T-helper 2 cell (primary cell): ENCODE measurements around the gene CPED1.

Experiments
- DNase-seq, 5 experiments: peaks; one replicate each; pipeline versions ENCODE4 v3.0.0 to v3.0.0-alpha.2; 2012 to 2022
- total RNA-seq, 2 donors: gene quantifications; one replicate each; lab custom pipeline; 2026; lab: John Stamatoyannopoulos, UW

The CPED1 gene
- total RNA-seq = 0.27 to 0.31 reads per million in 2 donors

DNA sequence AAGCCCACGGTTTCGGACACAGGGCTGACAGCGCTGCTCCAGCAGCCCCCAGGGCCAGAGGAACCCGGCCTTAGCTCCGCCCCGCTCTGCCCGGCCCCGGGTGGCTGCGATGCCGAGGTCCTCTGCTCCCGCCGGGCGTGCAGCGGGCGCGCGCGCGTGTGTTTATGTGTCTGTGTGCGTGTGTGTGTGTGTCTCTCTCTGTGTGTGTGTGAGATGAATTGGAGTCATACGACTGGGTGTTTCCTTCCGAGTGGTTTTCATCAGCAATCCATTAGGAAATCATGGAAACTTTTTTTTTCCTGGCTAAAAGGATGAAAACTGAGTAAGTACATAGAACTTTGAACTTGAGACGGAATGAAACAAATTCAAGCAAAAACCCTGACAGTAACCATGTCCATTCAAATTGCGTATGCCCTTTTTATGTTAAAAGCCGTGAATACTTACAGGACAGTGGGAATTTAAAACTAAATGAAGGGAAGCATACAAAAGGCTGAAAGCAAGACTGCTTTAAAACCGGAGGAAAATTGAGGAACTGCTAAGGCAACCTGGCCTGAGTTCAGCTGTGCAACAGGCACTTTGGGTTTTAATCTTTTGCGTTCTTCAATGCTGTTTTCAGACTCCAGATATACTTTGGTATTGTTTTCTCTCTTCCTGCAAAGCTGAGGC is at the start of gene CPED1:
Gene CPED1 (plus strand): TSS at position 121 of the 666 bp plus-strand sequence. CDS start 911 bp downstream, outside the sequence.
- peak in 2 of 5 experiments; percentile 5 to 53 for DNase-seq

DNA sequence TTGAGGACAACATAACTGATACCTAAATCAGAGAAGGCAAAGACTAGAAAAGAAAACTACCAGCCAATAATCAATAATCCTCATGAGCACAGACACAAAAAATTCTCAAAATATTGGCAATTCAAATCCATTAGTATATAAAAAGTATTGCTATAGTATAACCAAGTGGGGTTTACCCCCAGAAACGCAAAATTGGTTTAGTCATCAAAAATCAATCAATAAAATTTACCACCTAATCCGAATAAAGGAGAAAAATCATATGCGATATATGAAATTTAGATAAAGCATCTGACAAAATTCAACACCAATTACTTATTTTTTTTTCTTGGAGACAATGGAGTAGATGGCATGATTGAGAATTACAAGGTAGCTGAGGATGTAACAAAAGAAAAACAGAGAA is 49.2 kb upstream of the CPED1 start:
- no peak for DNase-seq

DNA sequence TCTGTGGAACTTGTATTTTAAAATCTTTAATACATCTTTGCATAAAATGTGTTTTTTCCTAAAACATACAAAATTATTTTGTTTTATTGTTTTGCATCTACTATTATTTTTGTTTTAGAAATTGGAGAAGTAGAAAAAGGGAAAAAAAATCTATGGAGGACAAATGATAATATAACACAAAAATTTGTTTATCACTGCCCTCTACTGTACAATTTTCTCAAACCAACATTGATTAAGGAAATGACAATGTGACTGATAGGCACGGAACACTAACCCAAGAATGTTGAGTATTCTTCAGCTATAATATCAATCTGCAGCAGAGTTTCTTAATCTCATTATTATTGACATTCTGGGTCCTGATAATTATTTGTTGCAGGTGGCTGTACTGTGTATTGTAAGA is 47.4 kb upstream of the CPED1 start:
- no peak for DNase-seq

DNA sequence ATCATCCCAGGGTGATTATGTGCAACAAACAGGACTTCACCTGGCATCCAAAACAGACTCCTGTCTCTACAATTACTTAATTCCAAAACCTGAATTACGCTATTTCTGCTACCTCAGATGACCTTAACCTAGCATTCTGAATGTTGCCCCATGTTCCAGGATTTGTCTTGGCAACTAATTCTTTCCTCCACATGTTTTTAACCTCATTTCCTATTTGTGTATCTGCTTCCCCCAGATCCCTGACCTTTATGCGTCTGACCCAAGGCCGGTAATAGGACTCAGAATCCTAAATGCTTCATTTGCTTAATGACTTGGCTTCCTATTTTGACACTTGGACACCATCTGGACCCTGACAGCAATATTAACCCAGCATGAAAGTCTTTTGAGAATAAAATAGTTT is 46.7 kb upstream of the CPED1 start:
- no peak for DNase-seq

DNA sequence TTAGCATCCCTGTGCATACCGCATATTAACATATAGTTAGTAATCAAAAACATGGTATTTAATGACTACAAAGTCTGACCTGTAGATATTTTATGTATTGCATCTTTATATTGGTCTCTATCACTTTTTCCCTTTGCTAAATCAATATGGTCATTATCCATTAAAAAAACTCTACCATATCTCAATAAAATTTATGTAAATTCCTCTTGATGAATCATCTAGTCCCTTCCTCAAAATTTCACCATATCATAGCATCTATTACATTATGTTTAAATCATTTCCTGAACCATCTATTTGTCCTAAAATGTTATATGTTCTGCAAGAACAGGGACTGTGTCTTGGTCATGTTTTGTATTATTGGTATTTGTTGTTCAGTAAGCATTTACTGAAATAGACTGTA is 45.6 kb upstream of the CPED1 start:
- DNase-seq = no peak

DNA sequence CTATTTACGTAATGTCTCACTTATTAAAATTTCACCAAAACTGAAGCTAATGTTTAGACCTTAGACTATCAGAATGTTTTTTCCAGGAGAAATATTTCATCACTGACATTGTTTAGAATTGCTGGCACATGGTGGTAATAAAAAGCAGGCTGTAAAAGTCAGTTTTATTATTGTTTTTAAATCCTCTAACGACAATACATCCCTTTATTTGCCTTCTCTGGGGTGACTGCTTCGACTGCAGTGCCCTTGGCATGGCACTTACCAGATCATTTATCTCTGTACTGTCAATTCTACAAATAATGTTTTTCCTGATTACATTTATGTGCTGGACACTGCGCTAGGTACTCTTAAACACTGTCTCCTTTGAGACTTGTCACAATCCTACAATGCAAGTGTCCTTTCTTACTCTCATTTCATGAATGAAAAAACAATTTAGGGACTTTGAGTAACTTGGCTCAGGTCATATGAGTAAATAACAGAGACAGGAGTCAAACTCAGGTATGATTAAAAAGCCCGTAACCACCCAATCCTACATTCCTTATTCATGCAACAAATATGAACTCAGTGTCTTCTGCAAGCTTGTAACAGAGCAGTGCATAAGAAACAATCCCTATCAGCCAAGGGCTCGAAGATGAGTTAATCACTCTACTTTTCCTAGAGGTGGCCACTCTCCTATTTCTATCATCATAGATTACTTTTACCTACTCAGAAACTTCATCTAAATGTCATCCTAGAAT is 43.5 kb upstream of the CPED1 start:
- DNase-seq = no peak

DNA sequence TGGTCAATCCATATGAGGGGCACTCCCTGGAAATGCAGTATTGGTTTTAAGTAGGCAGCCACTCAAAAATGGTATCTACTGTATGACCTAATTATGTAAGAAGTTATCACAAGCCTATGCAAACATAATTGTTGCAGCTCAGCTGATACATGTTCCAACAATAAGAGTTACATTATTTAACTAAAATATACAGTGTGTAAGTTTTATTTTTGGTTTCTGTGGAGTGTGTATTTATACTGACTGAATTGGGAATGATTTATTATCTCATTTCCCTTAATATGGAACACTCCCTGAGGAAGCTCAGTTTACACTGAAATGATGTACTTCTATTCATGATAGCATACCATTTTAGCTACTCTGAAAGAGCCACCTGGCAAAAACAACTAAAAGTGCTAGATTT is 40.5 kb upstream of the CPED1 start:
- DNase-seq = no peak

DNA sequence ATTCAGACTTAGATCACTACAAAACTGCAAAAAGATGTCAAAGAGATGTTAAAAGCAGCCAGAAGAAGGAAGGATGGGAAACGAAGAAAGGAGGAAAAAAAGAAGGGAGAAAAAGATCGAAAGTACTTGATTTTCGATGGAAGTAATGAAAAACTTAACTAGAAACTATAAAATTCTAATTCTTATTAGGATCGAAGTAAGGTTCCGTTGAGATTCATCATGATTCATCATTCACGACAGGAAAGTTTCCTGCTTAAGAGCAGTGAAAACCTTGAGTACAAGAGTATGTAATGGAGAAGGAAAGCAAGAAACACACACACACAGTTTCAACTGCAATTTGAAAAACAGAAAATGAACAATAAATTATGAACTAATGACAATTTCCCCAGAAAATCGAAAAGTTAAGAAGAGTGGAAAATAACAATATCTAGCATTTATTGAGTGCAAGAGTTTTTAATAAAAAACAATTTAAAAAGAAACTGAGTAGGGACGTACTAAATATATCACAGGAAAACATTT is 39.1 kb upstream of the CPED1 start:
- no peak for DNase-seq

DNA sequence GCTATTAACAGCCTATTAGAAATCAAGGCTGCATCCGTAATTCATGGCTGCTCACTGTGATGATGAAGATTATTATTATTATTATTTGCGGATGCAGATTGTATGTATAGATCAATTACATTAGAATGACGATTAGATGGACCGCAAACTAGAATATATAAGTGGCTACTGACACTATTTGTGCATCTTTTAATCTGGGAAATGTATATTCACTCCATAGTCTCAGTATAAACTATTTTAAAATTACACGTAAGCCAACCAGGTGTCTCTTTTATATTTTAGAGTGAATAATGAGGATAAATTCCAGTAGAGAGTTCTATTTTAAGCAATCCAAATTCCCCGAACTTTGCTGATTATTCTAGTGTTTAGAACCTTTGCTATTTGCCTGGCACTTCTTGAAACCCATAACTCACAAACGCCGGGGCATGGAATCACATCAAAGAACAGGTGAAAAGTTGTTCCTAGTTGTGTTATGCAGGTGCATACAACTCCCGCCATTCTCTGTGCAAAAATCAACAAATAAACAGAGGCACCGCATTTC is 38.4 kb upstream of the CPED1 start:
- no peak for DNase-seq

DNA sequence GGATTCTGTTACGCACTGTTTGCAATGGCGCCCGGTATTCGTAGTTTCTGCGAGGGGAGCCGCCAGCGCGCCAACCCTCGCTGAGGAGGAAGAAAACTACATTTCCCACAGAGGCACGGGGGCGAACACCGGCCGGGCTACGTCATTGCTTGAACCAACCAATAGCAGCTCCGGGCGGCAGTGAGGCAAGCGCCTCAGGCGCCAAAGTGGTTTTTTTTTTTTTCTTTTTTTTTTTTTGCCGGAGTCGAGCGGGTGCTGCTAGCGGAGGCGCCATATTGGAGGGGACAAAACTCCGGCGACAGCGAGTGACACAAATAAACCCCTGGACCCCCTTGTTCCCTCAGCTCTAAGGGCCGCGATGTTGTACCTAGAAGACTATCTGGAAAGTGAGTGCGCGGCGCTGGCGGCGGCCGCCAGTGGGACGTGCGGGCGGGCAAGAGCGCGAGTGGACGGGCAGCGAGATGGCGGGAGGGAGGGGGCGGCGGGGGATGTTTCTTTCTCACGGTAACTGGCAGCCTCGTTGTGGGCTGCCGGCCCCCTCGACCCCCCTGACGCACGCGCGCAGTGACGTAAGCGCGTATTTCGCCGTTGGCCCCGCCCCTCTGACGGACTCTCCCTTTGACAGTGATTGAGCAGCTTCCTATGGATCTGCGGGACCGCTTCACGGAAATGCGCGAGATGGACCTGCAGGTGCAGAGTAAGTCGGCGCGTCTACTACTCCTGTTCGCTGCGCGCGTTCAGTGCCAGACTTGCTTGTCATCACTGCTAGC is 37.8 kb upstream of the CPED1 start, which contains the start of gene ING3:
Gene ING3 (plus strand): TSS at position 239 of the 770 bp plus-strand sequence. CDS start 120 bp downstream, at position 359.
- DNase-seq = peak; percentile 95 to 99 (median 96)

DNA sequence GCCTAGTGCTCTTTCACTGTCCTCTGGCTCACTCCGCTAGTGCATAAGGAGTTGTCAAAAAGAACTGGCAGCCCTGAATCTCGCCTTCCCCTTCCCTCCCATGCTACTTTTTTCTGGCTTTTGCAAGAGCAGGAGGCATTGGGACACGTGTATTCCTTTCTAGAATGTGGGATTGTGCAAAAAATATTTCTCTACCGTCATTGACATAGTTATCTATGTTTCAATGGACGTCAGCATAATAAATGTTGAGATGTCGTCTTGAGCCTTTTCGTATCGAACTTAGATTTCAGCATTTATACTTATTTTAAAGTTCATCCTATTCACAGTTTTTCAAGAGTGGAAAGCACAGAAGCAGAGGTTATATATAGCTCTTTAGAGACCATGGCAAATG is 37.2 kb upstream of the CPED1 start:
- no peak for DNase-seq

DNA sequence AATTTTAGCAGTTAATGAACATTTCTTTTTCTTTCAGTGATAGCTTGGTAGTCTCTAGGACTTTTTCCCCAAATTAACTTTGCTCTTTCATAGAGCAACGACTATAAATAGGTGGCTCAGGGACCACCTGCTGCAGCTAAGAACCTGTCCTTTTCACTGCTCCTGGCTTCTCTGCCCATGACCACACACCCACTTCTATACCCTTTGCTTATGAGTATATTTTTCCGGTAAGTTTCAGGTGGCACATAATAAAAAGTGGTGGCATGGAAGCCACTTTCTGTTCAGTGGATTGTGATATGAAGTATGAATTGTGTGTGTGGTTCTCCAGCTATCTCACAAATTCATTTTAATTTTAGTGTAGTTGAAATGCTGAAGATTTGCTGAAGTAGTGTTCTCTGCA is 36.7 kb upstream of the CPED1 start:
- DNase-seq = peak in 1 of 5 experiments; percentile 67

DNA sequence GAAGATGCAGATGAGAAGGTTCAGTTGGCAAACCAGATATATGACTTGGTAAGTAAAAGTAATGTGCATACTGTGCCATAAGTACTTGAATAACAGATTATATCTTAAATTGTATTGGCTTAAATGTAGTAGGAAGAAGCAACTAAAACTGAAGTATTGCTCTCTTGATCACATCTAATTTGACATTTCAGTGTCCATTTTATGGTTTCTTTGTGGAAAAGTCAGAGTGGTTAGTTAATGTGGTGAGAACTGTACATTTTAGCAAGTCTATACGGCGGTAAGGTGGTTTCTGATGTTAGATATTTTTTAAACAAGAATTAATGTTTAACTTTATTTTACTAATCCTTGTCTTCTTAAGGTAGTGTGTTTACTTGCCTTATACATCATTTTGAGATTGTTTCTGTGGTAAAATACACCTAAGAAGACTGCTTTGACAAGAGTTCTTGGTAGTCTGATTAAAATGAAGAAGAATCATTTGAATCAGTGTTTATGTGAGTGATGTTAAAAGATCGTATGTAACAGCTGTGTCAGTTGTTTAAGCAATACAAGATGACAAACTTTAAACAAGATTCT is 32.8 kb upstream of the CPED1 start:
- peak in 1 of 5 experiments; percentile 79 for DNase-seq

DNA sequence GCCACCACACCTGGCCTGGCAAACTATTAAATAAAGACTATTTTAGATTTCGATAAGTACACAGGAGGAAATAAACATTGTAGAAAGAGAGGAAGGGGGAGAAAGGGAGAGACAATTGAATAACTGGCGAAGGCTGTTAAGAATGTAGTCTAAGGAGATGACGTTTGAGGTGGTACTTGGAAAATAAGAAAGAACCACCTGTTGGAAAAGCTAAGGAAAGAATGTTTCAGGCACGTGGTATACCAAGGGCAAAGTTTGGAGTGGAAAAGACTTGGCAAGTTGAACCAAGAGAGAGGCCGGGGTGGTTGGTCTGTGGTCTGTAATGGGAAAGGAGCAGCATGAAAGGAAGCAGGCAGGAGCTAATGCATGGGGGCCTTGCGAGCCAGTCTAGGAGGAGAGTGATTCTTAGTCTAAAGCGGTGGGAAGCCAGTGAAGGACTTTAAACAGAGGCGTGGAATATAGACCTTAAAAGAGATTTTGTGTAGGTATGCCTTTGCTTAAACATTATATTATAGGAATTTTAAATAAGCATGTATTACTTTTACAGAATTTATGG is 28.5 kb upstream of the CPED1 start:
- no peak for DNase-seq

DNA sequence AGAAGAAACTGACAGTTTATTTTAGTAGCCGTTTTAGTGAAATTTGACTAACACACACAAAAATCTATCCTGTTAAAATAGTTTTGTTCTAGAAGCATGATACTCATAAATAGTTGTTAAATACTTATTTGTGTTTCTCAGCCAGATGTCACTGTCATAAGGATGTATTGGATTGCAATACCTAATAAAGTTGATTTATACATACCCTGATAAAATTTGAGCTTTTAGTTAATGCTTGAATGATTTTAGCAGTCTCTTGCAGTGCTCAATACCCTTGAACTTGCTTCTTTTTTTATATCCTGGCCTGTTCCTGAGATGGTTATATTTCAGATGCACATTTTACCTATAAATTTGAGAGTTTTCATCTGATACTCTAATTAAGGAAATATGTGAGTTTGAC is 27.8 kb upstream of the CPED1 start:
- no peak for DNase-seq

DNA sequence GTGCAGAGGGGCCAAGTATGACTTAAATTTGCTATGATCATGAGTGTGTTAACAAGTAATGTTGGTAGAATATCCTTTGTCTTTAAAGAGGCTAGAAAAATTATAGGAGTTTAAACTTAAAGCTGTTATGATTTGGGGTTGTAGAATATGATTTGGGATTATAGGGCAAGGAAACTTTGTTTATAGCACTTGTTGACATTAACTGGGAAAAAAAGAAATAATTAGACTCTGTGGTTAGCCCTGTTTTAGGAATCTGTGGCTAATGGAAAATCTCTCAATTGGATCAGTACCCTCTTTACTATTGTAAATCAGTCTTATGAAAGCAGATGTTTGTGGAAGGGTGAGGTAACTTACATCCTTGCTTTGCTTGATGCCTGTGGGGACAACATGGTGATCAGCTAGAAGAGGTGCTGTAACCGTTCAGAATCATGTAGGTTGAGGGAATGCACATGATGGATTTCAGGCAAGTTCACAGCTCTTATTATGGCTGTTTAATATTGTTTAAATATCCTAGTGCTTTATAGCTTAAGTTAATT is 26.8 kb upstream of the CPED1 start:
- no peak for DNase-seq

DNA sequence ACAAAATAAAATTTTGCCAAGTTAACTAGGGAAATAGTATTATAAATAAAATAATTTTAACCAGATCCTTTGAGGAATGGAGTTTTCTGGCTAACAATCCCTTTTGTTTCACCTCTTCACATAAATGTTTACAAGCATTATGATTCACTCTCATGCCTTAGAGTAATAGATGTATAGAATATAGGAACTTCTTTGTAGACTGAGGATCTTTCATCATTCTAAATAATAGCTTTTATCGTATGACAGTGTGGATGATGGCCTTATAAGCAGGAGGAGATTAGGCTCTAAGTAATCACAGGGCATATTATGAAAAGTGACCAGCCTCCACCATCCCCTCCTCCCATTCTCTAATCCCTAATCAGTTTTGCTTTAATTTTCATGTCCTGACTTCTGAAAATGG is 24.4 kb upstream of the CPED1 start:
- DNase-seq = no peak

DNA sequence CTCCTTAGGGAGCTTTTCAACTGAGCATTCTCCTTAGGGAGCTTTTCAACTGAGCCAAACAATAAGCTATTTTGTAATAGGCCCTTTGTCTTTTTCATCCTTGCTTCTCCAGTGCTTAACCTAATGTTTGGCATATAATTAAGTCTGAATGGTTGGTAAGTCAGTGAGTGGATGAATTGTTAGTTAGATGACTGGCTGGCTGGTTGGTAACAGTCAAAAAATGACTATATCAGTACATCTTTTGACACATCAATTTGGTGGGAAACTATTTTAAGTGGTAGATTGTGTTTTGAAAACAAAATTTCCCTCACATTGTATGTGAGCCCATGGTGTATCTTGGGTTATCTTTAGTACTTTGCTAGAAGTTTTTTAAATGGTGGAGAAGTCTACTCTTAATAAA is 21.6 kb upstream of the CPED1 start:
- peak in 1 of 5 experiments; percentile 60 for DNase-seq

DNA sequence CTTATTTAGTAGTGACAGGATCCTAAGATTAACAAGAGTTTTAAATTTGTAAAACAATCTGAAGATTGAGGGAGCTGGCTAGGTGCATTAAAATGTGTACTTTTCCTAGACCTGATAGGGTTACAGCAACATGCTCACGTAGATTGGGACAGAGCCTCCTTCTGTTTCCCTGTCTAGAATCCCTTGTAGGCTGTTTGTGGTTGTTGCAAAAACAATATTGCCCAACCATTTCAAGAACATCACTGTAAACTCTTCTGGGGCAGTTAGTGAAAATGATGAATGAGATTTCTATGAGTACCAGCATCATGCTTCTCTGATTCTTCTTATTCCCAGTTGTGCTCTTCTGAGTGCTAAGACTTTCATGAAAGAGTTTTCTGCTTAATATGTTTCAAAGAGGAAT is 14.7 kb upstream of the CPED1 start:
- no peak for DNase-seq

DNA sequence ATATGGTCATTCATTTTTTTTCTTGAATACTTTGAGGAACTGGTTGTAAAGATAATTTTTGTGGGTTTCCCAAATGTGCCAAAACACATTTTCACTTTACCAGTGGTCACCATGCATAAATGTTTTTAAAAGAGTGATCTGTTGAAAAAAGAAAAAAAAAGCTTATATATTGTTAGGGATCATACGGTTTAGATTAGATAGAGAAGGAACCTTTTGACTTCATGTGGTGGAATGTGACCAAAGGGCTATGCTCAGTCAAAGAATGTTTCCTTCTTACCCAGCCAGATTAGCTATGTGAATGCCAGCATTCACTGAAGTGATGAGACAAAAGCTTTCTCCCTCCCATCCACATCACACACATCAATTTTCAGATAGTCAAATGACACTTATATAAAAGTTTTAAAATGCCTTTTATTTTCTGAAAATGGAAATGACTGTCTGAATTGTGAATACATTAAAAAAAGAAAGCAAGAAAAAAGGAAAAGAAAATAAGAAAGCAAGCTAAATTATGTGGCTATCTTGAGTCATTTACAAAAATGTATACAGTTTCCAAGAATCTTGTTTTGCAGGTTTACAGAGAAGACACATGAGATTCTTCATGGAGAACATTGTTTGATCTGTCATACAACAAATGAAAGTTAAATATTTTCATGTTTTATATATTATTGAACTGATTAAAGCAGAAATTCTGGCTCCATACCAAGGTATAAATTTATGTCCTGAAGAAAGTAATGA is 8.6 kb upstream of the CPED1 start:
- DNase-seq = peak in 1 of 5 experiments; percentile 51

DNA sequence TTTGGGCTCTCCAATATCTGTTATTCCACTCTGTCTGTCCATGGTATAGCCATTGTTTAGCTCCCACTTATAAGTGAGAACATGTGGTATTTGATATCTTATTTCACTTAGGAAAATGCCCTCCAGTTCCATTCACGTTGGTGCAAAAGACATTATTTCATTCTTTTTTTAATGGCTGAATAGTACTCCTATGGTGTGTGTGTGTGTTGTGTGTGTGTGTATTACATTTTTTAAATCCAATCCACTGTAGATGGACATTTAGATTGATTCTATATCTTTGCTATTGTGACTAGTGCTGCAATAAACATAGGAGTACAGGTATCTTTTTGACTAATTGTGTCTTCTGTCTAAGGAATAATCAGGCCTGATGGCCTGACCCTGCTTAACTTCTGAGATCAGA is 7.4 kb upstream of the CPED1 start:
- no peak for DNase-seq
